ENCODE results near the gene MEX3C.
A peak's percentile ranks its signal among the peaks of the same experiment; 100 is the strongest.

The MEX3C gene

DNA sequence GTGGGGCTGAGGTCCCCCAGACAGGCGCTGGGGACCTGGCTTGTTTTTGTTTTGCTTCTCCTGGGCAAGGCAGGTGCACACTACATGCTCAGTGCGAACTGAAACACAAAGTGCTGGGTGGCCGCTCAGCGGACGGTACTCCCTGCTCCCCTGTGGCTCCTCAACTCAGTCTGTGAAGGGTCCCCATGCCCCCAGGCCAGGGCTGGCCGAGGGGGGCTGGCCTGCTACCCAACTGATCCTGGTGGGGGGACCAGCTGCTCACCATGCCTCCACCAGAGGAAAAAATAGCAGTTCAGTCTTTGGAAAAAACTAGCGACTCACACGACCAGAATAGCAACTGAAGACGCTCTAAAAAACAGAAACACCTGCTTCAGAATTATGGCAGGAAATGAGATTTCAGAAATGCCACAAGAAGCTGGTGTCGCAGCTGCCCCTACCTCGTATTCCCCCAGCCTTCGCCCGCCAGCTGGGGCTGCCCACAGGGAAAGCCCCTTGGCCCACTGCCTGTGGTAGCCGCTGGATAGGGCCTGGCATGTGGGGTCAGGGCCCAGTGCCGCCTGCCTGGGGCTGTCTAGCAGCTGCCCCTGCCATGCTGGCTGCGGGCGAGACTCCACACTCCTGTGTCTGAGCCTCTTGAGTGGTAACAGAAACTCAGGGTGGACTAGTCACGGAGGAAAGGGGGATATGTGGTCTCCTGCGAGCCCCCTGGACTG is 43.7 kb downstream of the MEX3C start:
- no peak for DNase-seq (ENCODE audit: low spot score)

DNA sequence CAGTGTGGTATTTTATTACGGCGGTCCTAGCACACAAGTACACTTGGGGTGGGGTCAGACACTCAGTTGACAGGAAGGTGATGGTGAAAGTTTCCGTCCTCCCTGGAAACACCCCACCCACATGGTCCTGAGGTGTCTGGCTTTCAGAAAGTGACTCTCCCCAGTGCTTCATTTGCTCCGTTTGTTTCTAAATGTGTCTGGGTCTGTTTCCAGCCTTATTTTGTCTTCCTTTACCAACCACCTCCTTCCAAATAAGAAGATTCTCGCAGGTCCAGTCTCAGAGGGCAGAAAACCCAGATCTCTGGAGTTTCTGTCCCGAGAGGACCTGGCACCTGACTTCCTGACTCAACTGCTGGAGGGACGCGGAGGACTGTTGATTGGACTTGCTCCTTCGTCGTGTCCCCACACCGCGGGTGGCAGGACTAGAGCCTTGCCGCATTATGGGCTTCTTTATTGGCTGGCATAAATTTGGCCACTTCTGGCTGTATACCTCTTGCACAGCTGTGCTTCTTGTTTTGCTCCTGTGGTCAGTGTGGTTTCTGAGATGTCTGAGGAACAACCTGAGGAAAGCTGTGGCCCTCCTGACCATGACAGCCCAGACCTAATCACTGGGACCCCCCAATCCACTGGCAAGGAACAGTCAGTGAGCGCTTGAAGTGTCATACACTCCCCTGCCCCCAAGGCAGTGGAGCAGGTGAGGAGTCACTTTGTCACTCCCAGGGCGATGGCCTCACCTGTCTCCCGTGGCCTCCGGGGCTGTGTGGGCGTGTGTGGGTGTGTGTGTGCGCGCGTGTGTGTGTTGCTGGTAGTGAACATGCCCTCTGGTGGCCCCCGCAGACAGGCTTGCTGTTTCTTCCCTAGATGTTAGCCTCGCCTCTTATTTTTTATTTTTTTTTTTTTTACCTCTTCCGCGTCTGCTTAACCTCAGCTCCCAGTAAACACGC is 45.6 kb downstream of the MEX3C start:
- DNase-seq (ENCODE audit: low spot score) = no peak

DNA sequence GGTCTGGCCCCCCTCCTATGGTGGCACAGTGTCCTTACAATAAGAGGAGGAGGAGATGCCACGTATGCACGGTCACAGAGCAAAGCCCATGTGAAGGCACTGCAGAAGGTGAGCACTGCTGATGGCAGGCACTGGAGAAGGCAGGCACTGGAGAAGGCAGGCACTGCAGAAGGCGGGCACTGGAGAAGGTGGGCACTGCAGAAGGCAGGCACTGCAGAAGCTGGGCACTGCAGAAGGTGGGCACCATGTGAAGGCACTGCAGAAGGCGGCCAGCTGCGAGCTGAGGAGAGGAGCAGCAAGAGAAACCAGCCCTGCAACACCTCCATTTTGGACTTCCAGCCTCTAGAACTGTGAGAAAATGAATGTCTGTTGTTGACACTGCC is 46.3 kb downstream of the MEX3C start:
- no peak for DNase-seq (ENCODE audit: low spot score)

DNA sequence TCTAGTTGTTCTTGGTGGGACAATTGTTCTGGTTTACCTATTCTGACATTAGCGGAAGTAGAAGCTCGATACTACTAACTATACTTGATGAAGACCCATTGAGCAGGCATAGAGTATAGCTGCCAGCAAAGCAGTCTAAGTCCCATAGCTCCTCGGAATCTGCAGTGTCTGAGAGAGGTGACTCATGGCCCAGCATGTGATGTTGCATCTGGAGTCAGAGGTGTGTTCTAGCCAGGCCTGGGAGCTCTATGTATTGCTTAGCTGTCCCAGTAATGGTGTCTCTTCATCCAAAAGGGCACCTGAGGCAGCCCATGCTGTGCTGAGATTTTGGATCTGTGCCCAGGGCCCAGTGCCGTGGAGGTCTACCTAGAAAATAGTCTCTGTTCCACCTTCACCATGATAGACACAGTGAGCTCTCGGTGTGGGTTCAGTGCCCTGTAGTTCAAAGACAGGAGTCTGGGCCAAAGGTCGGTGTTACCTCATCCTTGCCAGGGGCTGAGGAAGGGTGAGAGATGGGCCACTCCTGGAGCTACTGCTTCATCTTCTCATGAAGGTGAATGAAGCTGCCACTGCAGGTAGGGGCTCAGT is 47.3 kb downstream of the MEX3C start:
- DNase-seq (ENCODE audit: low spot score) = peak; percentile 68

DNA sequence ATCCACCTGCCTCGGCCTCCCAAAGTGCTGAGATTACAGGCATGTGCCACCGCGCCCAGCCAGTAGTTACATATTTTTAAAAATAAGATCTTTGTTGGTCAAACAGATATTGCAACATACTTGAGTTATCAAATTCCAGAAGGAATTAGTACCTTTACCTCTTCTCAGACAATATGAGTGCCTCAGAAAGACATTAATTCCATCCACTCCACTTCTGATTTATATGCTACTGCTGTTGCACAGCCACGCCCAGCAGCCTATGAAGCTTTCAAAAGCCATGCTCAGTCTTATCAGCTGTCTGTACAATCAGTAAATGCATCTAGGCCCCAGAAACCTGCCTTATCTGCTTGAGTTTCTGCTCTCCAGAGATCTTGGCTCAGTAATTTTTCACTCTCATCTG is 47.8 kb downstream of the MEX3C start:
- no peak for DNase-seq (ENCODE audit: low spot score)

DNA sequence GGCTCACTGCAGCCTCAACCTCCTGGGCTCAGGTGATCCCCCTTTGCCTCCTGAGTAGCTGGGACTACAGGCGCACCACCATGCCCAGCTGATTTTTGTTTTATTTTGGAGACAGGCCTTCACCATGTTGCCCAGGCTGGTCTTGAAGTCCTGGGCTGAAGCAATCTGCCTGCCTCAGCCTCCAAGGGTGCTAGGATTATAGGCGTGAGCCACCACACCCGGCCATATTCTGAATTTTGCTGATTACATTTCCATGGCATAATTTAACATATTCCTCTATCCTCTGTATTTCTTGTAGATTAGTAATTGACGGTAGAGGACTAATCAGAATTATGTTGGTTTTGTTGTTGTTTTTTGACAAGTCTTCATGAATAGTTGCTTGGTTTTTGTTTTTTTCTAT is 50.6 kb downstream of the MEX3C start:
- DNase-seq (ENCODE audit: low spot score) = no peak

DNA sequence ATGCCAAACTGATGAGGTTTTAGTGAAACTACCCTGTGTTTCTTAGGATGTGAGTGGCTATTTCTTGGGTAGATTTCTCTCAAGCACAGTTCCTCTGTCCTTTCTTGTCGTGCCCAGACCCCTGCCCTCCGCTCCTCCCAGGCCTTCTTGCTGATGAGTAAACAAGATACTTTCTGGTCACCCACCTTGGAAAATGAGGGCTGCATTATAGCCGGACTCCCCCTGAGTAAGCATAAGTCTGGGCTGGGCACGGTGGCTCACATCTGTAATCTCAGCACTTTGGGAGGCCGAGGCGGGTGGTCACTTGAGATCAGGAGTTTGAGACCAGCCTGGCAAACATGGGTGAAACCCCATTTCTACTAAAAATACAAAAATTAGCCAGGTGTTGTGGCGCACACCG is 58.5 kb downstream of the MEX3C start:
- no peak for DNase-seq (ENCODE audit: low spot score)

DNA sequence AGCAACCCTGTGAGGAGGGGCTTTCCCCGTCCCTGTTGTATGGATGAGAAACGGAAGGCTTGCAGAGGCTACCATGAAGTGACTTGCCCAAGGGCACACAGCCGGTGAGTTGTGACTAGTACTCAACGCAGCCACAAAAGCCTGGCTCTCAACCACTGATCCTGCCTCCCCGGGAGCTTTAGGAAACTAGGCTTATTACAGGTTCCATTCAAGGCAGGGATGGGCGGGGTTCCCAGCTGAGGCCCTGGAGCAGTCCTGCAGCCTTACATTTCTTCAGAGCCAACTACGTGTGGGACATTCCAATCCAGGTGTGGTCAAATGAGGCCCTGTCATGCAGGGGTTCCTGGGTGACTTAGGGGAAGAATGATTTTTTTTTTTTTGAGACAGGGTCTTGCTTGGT is 59.6 kb downstream of the MEX3C start:
- DNase-seq (ENCODE audit: low spot score) = no peak

DNA sequence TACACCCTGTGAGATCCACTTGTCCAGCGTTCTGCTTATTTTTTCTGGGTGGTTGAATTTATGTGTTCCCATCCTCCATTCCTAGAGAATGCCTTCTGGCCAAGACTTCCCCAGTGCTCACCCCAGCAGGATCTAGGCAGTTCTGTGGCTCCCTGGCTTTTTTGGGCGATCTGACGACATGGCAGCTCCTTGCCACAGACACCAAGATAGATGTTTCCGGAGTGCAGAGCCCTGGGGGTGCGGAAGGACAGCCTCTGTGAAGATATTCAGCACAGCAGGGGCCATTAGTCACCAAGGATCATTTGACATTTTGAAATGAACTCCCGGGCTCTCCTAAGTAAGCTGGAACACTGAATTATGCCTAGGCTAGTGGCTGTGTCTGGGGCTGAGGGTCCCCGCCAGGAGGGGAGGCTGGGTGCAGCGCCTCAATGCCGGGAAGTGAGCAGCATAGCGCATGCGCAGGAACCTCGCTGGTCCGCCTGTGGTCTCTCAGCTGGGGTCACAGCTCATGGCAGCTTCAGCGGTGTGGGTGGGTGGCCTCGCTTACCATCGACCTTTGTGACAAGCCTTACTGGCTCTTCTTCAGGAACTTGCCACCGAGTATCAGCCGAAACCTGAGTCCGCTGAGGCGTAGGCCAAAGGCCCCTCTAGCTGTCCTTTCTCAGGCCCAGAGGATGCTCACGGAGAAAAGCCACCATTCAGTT is 60.3 kb downstream of the MEX3C start:
- no peak for DNase-seq (ENCODE audit: low spot score)

DNA sequence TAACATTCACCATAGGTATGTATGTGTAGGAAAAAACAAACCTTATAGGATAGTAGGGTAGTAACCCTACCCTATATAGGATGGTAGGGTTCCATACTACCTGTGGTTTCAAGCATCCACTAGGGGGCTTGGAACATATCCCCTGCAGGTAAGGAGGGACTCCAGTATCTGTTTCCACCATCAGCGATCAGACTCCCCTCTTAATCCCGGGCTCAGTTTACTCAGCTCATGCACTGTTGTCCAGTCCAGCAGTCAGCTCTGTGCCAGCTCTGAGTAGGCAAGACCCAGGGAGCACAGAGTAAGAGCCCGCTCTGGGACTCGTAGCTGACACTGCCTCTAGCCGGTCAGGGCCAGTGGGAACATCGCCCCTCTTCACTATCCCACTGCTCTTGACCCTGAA is 61.7 kb downstream of the MEX3C start:
- no peak for DNase-seq (ENCODE audit: low spot score)

DNA sequence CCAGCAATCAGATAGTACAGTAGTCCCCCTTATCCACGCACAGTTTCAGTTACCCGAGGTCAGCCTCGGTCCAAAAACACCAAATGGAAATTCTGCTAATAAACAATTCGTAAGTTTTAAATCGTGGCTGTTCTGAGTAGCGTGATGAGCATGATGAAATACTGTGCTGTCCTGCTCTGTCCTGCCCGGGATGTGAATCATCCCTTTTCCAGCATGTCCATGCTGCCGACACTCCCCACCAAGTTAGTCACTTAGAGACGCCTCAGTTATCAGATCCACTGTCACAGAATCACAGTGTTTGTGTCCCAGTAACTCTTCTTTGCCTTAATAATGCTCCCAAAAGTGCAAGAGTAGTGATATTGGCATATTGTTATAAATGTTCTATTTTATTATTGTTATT is 62.1 kb downstream of the MEX3C start:
- DNase-seq (ENCODE audit: low spot score) = peak; percentile 65

DNA sequence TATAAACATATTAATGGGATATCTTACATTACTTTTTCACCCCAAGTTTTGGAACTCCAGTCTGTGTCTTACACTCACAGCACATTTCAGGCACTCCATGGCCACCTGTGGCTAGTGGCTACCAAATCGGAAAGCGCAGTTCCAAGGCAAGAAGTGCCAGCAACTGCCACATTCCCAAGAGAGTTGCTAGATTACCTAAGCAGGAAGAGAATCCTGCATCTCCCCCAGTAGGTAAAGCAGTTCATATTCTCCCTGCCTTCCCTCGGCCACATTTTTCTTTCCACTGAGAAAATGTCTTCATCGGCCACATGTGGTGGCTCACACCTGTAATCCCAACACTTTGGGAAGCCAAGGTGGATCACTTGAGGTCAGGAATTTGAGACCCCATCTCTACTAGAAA is 62.8 kb downstream of the MEX3C start:
- no peak for DNase-seq (ENCODE audit: low spot score)

DNA sequence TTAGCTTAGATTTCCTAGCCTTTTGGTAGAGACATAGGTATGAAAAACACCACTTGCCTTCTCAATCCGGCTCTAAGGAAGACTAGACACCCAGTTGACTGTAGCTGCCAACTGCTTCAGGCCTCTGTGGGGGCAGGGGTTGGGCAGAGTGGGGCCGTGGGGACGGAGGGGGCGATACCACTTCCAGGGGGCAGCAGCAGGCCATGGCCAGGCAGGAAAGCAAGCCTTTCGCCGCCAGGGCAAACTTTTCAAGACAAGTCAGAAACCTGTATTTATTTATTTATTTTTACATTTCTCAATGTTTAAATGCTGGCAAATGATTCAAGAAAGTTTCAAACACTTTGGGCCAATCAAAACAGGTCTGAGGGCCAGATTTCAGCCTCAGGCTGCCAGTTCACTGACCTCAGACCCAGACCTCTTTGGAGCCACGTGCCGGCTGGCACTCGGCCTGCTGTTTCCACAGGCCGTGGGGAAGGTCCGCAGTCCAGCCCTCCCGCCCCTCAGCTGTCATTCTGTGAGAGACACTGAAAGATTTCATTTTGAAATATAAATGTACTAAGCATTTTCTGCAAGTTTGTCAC is 63.8 kb downstream of the MEX3C start:
- DNase-seq (ENCODE audit: low spot score) = no peak

DNA sequence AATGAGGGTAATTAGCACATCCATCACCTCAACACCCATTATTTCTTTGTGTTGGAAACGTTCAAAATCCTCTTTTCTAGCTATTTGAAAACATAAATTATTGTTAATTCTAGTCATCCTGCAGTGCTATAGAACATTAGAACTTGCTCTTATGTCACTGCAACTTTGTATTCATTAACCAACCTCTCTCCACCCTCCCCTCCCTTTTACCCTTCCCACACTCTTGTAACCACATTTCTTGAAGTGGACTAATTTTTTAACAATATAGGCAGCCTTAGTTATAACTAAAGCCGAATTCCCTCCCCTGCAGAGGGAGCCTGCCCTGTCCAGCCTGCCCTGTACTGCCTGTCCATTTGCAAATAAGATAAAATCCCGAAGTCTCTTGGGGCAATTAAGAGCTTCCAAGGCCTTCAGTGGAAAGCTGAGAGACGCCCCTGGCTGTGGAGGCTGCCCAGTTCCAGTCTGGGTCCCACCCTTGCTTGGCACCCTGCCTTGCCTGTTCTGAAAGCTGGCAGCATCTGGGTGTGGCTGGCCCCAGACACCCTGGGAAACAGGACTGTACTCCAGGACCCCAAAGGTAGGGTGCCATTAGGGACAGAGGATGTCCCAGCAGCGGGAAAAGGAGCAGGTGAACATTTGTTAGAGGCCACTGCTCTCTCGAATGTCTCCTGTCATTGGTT is 65.1 kb downstream of the MEX3C start:
- no peak for DNase-seq (ENCODE audit: low spot score)

DNA sequence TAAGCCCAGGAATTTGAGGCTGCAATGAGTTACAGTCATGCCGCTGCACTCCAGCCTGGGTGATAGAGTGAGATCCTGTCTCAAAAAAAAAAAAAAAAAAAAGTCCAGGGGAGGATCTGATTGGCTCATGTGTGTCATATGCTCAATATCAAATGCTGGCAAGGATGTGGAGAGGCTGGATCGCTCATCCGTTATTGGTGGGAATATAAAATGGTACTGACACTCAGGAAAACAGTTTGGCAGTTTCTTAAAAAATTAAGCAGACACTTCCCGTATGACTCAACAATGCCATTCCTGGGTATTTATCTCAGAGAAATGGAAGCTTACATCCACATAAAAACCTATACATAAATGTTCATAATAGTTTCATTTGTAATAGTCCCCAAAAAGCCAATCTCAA is 68.9 kb downstream of the MEX3C start:
- DNase-seq (ENCODE audit: low spot score) = no peak

DNA sequence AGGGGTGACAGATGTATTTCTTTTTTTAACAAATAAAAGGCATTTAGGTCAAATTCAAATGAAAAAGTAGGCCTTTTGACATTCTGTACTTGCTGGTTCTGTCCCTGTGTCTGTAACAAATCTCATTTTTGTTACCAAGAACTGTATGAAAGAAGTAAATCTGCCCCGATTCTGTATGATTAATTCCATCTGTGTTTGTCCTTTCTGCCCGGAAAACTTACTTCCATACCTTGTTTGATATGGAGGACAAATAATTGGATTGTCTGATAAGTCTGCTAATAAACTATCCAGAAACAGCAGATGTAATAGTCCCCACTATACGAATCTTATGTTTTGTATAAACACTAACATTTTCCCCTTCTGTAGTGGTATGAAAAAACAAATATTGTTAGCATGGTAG is 69.8 kb downstream of the MEX3C start:
- DNase-seq (ENCODE audit: low spot score) = no peak

DNA sequence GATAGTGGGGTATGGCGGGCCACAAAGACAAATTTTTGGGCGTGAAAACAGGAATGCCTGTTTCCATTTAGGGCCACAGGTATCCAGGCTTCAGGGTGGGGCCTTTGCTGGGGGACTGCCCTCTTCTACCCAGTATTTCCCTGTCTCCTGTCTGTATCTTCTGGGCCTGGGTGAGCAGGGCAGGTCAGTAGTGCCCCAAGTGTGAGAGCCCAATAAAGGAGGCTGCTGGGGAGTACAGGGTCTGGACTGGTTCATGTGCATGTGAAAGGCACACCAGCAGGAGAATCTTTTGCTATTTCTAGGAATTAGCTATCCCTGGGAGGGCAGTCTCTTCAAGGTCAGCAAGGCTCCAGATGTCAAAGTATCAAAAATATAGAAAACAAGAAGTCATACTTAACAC is 71.5 kb downstream of the MEX3C start:
- DNase-seq (ENCODE audit: low spot score) = no peak
